Dedifferentiated amniotic fluid mesenchymal stem cell (primary cell): ENCODE results near the gene ZNF267.
"Not testable (repeated sequence)": the region's sequence is repeated elsewhere in the genome, so short reads cannot be mapped to it uniquely, and the experiment has no call there.

Source experiments
- DNase-seq: peaks from one replicate; pipeline ENCODE4 v3.0.0-alpha.2; 2016; ENCODE audit errors: extremely low spot score

Gene ZNF267

DNA sequence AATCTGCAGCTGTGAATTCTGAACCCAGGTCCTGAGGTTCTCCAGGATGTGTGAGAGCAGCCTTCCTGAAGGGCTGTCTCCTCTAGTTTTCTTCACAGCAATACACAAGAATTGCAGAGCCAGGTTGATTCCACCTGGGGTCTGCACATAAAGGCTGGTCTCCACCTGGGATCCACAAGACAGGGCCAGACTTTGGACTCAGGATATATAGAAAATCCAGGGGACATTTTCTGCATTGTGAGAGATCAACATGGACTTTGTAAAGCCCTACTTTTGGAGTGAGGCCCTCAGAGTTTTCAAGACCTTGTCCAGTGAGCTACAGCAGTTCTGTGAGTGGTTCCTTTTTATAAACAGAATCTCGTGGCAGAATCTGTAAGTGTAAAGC is 6.3 kb downstream of the ZNF267 start:
- DNase-seq: no peak

- DNase-seq: peak; percentile 37
These were observed 6.8 kb downstream of the ZNF267 start for GRCh38 chr16:31880322-31880979.

- no peak for DNase-seq
These were observed 12.6 kb downstream of the ZNF267 start for GRCh38 chr16:31886227-31886626.

DNA sequence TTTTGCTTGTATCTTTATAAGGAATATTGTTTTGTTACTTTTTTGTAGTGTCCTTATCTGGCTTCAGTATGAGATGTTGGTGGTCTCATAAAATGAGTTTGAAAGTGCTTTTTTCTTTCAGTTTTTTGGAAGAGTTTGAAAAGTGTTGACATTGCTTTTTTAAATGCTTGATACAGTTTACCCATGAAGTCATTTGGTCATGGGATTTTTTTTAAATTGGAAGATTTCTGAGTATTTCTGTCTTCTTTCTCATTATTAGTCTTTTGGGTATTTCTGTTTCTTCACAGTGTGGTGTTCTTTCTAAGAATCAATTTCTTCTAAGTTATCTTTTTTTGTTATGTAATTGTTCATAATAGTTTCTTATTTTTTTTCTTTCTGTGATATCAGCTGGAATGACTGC is 15.1 kb downstream of the ZNF267 start:
- DNase-seq: no peak

DNA sequence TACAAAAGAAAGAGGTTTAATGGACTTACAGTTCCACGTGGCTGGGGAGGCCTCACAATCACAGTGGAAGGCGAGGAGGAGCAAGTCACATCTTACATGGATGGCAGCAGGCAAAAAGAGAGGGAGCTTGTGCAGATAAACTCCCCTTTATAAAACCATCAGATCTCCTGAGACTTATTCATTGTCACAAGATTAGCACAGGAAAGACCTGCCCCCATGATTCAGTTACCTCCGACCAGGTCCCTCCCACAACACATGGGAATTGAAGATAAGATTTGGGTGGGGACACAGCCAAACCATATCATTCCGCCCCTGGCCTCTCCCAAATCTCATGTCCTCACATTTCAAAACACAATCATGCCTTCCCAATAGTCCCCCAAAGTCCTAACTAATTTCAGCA is 18.5 kb downstream of the ZNF267 start:
- DNase-seq: not testable (repeated sequence)

- DNase-seq: no peak
These were observed 20.2 kb downstream of the ZNF267 start for GRCh38 chr16:31893824-31894223.

GRCh38 chr16:31897283-31897682 is 23.7 kb downstream of the ZNF267 start:
- DNase-seq: no peak

DNA sequence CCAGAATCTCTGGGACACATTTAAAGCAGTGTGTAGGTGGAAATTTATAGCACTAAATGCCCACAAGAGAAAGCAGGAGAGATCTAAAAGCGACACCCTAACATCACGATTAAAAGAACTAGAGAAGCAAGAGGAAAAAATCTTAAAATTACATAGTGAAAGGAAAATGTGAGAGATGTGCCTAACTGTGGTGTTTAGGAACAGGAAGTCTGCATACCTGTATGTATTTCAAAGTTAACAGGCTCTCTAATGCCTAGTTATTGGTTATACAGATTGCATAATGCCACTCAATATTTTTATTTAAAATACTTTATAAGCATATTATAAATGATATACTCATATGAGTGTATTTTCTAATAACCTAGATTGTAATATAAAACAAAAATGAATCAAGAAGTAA is 25.9 kb downstream of the ZNF267 start:
- DNase-seq: no peak

DNA sequence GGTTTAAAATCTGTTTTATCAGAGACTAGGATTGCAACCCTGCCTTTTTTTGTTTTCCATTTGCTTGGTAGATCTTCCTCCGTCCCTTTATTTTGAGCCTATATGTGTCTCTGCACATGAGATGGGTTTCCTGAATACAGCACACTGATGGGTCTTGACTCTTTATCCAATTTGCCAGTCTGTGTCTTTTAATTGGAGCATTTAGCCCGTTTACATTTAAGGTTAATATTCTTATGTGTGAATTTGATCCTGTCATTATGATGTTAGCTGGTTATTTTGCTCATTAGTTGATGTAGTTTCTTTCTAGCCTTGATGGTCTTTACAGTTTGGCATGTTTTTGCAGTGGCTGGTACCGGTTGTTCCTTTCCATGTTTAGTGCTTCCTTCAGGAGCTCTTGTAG is 31.0 kb downstream of the ZNF267 start:
- DNase-seq: not testable (repeated sequence)

DNA sequence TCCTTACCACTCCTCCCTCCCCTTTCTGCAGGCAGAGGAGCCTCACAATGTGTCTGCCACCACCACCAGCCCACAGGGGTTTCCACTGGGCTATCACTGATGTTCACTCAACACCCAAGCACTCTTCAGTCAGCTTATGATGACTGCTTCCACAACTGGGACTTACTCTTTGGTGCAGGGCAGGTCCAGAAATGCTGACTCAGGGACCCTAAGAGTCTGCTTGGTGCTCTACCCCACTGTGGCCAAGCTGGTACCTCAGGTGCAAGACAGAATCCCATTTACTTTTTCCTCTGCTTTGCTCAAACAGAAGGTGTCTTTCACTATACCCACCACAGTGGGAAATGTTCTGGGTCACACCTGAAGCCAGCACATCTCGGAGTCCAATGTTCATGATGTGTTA is 40.1 kb downstream of the ZNF267 start:
- DNase-seq: no peak

DNA sequence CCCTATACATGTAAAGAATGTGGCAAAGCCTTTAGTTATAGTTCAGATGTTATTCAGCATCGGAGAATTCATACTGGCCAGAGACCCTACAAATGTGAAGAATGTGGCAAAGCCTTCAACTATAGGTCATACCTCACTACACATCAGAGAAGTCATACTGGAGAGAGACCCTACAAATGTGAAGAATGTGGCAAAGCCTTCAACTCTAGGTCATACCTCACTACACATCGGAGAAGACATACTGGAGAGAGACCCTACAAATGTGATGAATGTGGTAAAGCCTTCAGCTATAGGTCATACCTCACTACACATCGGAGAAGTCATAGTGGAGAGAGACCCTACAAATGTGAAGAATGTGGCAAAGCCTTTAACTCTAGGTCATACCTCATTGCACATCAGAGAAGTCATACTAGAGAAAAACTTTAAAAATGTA is 42.5 kb downstream of the ZNF267 start:
- no peak for DNase-seq

GRCh38 chr16:31920373-31920772 is 46.8 kb downstream of the ZNF267 start:
- no peak for DNase-seq

DNA sequence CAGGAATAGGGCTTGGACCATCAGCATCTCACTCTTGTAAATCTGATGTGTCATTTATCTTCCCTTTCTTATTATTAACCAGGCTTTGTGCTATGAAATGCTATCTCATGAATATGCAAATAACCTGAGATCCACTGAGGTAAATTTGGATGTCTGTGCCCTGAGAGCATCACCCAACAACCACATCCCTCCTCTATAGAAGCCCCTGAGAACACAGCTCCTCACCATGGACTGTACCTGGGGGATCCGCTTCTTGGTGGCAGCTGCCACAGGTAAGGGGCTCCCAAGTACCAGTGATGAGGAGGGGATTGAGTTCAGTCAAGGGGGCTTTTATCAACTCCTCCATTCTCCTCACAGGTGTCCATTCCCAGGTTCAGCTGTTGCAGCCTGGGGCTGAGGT is 78.2 kb downstream of the ZNF267 start:
- not testable (repeated sequence) for DNase-seq

GRCh38 chr16:31952206-31952605 is 78.6 kb downstream of the ZNF267 start:
- not testable (repeated sequence) for DNase-seq

GRCh38 chr16:31956221-31956620 is 82.6 kb downstream of the ZNF267 start:
- not testable (repeated sequence) for DNase-seq

- not testable (repeated sequence) for DNase-seq
These were observed 86.7 kb downstream of the ZNF267 start for GRCh38 chr16:31960186-31960910.
